Measurements from ENCODE around the gene UPK1A.

Gene UPK1A

DNA sequence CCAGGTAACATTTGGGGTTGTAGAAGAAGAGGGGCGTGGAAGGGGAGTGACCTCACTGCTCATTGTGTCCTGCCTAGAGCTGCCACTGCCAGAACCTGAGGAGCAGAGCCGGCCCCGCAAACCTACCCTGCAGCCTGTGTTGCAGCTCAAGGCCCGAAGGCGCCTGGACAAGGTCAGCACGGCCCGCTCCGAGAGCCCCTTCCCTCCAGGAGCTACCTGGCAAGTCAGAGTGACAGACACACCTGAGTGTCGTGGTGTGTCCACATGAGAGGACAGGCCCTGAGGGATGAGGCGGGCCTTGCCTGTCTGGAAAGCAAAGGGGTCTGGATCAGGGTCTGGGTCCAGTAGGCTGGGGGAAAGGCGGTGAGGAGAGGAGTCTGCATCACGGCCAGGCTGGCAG is 58.2 kb downstream of the UPK1A start:
- WGBS (ENCODE audit: insufficient coverage, insufficient read length), result no CpG with 5 or more reads among the region's 12 CpGs
- Histone ChIP-seq H3K27me3 (ENCODE audit: control insufficient read depth, insufficient read depth, low read length) (no peaks in the 10 kb centered on the region), H3K4me1 (ENCODE audit: control insufficient read depth, insufficient read depth, low read length) (no peaks in the 10 kb centered on the region), H3K36me3 (ENCODE audit: control insufficient read depth, insufficient read depth, low read length) (peaks cover 65% of the 10 kb centered on the region), H3K9me3 (ENCODE audit: control insufficient read depth, insufficient read depth, low read length) (no peaks in the 10 kb centered on the region), H3K4me3 (ENCODE audit: low read length) (no peak overlapping the region), H3K27ac (ENCODE audit: low read length) (no peak overlapping the region)
- no peak for DNase-seq (ENCODE audit: low read depth, low spot score)

DNA sequence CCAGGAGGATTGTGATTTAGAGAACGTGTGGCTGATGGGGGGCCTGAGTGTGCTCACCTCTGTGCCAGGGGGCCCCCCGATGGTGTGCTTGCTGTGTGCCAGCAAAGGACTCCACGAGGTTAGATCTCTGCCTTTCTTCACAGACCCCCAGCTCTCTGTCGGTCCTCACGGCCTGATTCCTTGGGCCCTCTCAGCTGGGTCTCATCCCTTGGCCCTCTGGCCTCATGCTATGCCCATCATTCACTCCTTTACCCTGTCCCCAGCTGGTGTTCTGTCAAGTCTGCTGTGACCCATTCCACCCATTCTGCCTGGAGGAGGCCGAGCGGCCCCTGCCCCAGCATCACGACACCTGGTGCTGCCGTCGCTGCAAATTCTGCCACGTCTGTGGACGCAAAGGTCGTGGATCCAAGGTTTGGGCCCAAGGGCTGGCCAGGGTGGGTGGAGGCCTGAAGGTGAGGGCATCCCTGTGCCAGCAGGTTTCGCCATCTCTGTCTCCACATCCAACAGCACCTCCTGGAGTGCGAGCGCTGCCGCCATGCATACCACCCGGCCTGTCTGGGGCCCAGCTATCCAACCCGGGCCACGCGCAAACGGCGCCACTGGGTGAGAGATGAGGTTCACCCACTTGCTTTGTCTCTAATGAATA is 59.0 kb downstream of the UPK1A start:
- Histone ChIP-seq H3K9me3 (ENCODE audit: control insufficient read depth, insufficient read depth, low read length) (no peaks in the 10 kb centered on the region), H3K4me1 (ENCODE audit: control insufficient read depth, insufficient read depth, low read length) (no peaks in the 10 kb centered on the region), H3K36me3 (ENCODE audit: control insufficient read depth, insufficient read depth, low read length) (peaks cover 68% of the 10 kb centered on the region), H3K4me3 (ENCODE audit: low read length) (no peak overlapping the region), H3K27ac (ENCODE audit: low read length) (no peak overlapping the region), H3K27me3 (ENCODE audit: control insufficient read depth, insufficient read depth, low read length) (no peaks in the 10 kb centered on the region)
- WGBS (ENCODE audit: insufficient coverage, insufficient read length), result no CpG with 5 or more reads among the region's 23 CpGs
- DNase-seq (ENCODE audit: low read depth, low spot score), result no peak

- Histone ChIP-seq H3K4me3 (ENCODE audit: low read length) (no peak overlapping the region), H3K36me3 (ENCODE audit: control insufficient read depth, insufficient read depth, low read length) (peaks cover 68% of the 10 kb centered on the region), H3K27ac (ENCODE audit: low read length) (no peak overlapping the region), H3K9me3 (ENCODE audit: control insufficient read depth, insufficient read depth, low read length) (no peaks in the 10 kb centered on the region), H3K4me1 (ENCODE audit: control insufficient read depth, insufficient read depth, low read length) (no peaks in the 10 kb centered on the region), H3K27me3 (ENCODE audit: control insufficient read depth, insufficient read depth, low read length) (no peaks in the 10 kb centered on the region)
- no peak for DNase-seq (ENCODE audit: low read depth, low spot score)
- WGBS (ENCODE audit: insufficient coverage, insufficient read length), result no CpG with 5 or more reads among the region's 25 CpGs
Observed at GRCh38 chr19:35727053-35727955, 61.0 kb downstream of the UPK1A start.

All from iPS DF 6.9 (cell line).